ENCODE data around the gene PAFAH1B1. TPM values are rescaled to one million over a fixed set of nuclear protein-coding genes. Genes with fewer than 3 reads are reported as not detected.

PAFAH1B1 gene
- total and polyA plus RNA-seq, 4 donors: 121 to 334 (median 230) TPM

DNA sequence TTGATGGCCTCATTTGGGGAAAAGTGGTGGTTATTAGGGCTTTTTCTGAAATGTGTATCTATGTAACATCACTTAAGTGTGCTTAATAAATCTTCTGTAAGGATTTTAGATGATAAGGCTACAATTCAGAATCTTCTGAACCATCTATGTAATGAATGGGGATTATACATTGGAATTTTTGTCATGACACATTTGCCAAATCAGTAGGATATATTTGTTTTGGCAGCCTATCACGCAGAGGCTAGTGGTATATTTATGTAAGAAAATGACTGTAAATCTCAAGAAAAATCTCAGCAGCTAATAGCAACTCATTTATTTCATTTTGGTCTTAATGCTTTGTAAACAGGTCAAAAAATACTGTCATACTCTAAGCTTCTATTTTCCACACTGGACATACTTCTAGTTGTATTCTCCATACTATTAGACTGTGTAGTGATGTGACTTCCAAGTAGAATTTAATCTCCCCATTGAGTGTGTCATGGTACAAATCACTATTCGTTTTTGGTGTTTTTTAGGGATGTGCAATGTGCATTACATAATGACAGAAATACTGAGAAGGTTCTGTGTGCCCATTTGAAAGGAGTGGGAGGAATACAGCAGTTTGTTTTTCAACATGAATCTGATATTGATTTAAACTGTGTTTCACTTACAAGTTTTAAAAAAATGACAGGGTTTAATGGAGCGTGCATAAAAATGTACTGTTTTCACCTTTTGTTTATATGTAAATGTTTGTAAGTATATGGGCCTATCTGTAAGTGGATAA, 88.9 kb downstream of the PAFAH1B1 start:
- H3K36me3 ChIP-seq (ENCODE audit: control insufficient read depth, insufficient read depth, low read length): peaks cover 42% of the 10 kb centered on the region
- DNase-seq (ENCODE audit: low read depth in 4 of 6, low spot score in 6 of 6): no peak
- WGBS (ENCODE audit: insufficient coverage): no CpG with 5 or more reads among the region's 3 CpGs
- no peak overlapping the region for H3K4me3 ChIP-seq (ENCODE audit: low read depth, low read length)
- H3K27me3 ChIP-seq (ENCODE audit: control insufficient read depth, insufficient read depth, low read length): no peaks in the 10 kb centered on the region
- no peak overlapping the region for H3K27ac ChIP-seq (ENCODE audit: low read depth, low read length)
- H3K9me3 ChIP-seq (ENCODE audit: control insufficient read depth, insufficient read depth, low read length): no peaks in the 10 kb centered on the region
- peaks cover 17% of the 10 kb centered on the region for H3K4me1 ChIP-seq (ENCODE audit: control insufficient read depth, insufficient read depth, low read length)

DNA sequence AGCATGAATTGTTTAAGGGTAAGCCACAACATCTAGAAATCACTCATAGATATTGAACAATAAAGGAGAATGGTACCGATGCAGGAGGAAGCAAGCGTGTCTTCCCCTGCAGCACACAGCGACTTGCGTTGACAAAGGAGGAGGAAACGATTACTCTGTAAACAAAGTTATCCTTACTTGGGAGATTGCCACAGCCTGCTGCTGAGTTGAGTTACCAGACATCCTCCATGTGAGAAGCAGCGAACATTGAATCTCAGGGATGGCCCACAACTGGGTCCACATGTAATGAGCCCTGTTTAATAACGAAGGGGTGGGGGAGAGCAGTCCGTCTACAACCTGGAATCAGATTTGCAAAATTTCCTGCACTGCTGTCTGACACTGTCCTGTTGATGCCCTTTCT, 90.5 kb downstream of the PAFAH1B1 start:
- Histone ChIP-seq H3K4me1 (ENCODE audit: control insufficient read depth, insufficient read depth, low read length) (peaks cover 21% of the 10 kb centered on the region), H3K27ac (ENCODE audit: low read depth, low read length) (no peak overlapping the region), H3K27me3 (ENCODE audit: control insufficient read depth, insufficient read depth, low read length) (no peaks in the 10 kb centered on the region), H3K9me3 (ENCODE audit: control insufficient read depth, insufficient read depth, low read length) (no peaks in the 10 kb centered on the region), H3K36me3 (ENCODE audit: control insufficient read depth, insufficient read depth, low read length) (peaks cover 31% of the 10 kb centered on the region), H3K4me3 (ENCODE audit: low read depth, low read length) (no peak overlapping the region)
- DNase-seq (ENCODE audit: low read depth in 4 of 6, low spot score in 6 of 6): peak in 1 of 6 donors; percentile 33
- WGBS (ENCODE audit: insufficient coverage): 69% methylated on average over 7 of the region's 8 CpGs

DNA sequence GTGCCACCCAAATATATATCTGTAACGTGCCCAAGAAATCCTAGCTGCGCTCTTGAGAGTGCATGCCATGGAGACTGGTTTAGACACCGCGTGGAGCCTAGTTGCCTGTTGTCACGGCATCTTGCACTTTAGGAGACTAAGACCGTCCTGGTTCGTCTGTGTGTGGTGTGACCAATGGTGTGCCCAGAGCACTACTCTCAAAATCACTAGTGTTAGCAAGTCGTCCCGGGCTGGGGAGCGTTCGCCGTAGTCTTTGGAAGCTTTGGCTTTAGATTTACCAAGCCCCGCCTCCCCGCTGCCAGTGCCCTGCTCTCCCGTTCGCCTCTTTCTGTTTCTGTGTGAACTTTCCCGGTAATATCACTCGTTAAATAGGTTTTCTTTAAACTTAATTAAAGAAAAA, 91.1 kb downstream of the PAFAH1B1 start:
- Histone ChIP-seq H3K9me3 (ENCODE audit: control insufficient read depth, insufficient read depth, low read length) (no peaks in the 10 kb centered on the region), H3K4me3 (ENCODE audit: low read depth, low read length) (no peak overlapping the region), H3K27me3 (ENCODE audit: control insufficient read depth, insufficient read depth, low read length) (no peaks in the 10 kb centered on the region), H3K4me1 (ENCODE audit: control insufficient read depth, insufficient read depth, low read length) (peaks cover 23% of the 10 kb centered on the region), H3K36me3 (ENCODE audit: control insufficient read depth, insufficient read depth, low read length) (peaks cover 34% of the 10 kb centered on the region), H3K27ac (ENCODE audit: low read depth, low read length) (no peak overlapping the region)
- DNase-seq (ENCODE audit: low read depth in 4 of 6, low spot score in 6 of 6): no peak
- WGBS (ENCODE audit: insufficient coverage): 89% methylated on average over 6 of the region's 18 CpGs

DNA sequence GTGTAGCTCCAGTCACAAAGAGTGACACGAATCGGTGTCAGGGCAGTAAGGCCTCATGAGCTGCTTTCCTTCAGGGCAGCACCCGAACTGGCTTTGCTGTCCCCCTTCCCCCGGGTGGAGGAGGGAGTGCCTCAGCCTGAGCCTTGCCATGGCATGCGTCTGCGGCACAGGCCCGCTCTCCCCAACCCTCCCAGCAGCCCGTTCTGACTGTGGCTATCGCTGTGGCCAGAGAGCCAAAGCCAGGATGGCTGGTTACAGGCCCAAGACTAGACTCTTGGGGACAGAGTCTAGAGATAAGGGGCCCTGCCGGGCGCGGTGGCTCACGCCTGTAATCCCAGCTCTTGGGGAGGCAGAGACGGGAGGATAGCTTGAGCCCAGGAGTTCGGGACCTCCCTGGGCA, 92.2 kb downstream of the PAFAH1B1 start:
- H3K4me3 ChIP-seq (ENCODE audit: low read depth, low read length): no peak overlapping the region
- H3K27ac ChIP-seq (ENCODE audit: low read depth, low read length): no peak overlapping the region
- H3K36me3 ChIP-seq (ENCODE audit: control insufficient read depth, insufficient read depth, low read length): peaks cover 45% of the 10 kb centered on the region
- H3K9me3 ChIP-seq (ENCODE audit: control insufficient read depth, insufficient read depth, low read length): no peaks in the 10 kb centered on the region
- no peak for DNase-seq (ENCODE audit: low read depth in 4 of 6, low spot score in 6 of 6)
- H3K4me1 ChIP-seq (ENCODE audit: control insufficient read depth, insufficient read depth, low read length): peaks cover 24% of the 10 kb centered on the region
- H3K27me3 ChIP-seq (ENCODE audit: control insufficient read depth, insufficient read depth, low read length): no peaks in the 10 kb centered on the region
- 86% methylated on average over 15 of the region's 15 CpGs for WGBS (ENCODE audit: insufficient coverage)

DNA sequence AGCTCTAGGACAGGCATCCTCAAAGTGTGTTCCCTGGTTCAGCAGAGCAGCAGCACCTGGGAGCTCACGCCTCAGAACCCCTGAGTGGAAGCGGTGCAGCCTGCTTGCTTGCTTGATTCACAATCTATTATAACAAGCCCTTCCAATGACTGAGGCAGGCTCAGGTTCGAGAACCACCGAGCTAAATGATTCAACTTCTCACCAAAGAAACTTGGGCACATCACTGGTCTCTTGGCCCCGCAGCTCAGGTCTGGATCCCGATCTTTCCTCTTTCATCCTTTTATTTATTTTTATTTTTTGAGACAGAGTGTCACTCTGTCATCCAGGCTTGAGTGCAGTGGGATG, 93.6 kb downstream of the PAFAH1B1 start:
- Histone ChIP-seq H3K4me1 (ENCODE audit: control insufficient read depth, insufficient read depth, low read length) (peaks cover 24% of the 10 kb centered on the region), H3K36me3 (ENCODE audit: control insufficient read depth, insufficient read depth, low read length) (peaks cover 46% of the 10 kb centered on the region), H3K27ac (ENCODE audit: low read depth, low read length) (no peak overlapping the region)

DNA sequence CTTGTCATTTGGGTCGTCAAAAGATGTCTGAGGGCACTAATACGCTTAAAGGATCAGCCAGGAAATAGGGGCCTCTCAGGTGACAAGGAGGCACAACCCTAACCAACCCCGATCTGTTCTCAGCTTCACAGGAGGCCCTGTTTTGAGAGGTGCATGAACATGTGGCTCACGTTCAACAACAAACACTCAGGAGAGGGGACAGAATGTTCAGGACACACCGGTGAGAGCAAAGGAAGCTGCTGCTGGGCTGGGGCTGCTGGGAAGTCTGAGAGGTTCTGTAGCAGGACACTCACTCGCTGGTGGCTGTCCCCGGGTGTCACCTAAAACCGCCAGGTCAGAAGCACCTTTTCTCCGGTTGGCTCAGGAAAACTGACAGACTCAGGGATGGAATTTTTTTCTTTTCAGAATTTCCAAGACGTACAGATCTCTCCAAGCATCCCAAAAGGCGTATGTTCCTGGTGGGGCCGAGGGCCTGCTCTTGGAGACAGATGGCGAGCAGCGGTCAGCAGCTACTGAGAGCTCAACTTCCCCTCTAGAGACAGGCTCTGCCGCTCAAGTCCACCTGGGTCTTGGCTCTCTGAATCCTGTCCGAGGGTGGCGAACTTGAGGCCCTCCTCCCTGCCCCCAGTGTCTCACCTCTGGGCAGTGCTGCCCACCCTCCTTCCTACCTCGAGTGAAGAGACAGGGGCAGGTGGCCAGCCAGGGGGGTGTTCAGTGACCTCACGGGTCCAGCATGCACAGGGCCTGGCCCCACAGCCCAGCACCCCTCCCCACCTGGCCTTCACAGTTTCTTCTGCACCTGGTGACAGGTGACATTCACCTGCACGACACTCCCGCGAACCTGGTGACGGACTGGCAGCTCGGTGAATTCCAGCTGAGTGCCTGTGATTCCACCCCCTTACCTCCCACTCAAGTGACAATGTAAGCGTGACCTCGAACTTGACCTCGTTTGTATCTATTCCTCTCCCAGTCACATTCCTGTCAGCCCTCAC, 95.2 kb downstream of the PAFAH1B1 start:
- no peaks in the 10 kb centered on the region for H3K9me3 ChIP-seq (ENCODE audit: control insufficient read depth, insufficient read depth, low read length)
- H3K4me3 ChIP-seq (ENCODE audit: low read depth, low read length): no peak overlapping the region
- H3K27ac ChIP-seq (ENCODE audit: low read depth, low read length): no peak overlapping the region
- H3K4me1 ChIP-seq (ENCODE audit: control insufficient read depth, insufficient read depth, low read length): peaks cover 24% of the 10 kb centered on the region
- WGBS (ENCODE audit: insufficient coverage): 72% methylated on average over 20 of the region's 27 CpGs
- DNase-seq (ENCODE audit: low read depth in 4 of 6, low spot score in 6 of 6): no peak
- no peaks in the 10 kb centered on the region for H3K27me3 ChIP-seq (ENCODE audit: control insufficient read depth, insufficient read depth, low read length)
- H3K36me3 ChIP-seq (ENCODE audit: control insufficient read depth, insufficient read depth, low read length): peaks cover 61% of the 10 kb centered on the region

More for the DNA sequence above, 93.6 kb downstream of the PAFAH1B1 start:
- 80% methylated on average over 5 of the region's 6 CpGs for WGBS (ENCODE audit: insufficient coverage)
- no peaks in the 10 kb centered on the region for H3K27me3 ChIP-seq (ENCODE audit: control insufficient read depth, insufficient read depth, low read length)
- no peaks in the 10 kb centered on the region for H3K9me3 ChIP-seq (ENCODE audit: control insufficient read depth, insufficient read depth, low read length)
- no peak overlapping the region for H3K4me3 ChIP-seq (ENCODE audit: low read depth, low read length)
- DNase-seq (ENCODE audit: low read depth in 4 of 6, low spot score in 6 of 6): no peak

DNA sequence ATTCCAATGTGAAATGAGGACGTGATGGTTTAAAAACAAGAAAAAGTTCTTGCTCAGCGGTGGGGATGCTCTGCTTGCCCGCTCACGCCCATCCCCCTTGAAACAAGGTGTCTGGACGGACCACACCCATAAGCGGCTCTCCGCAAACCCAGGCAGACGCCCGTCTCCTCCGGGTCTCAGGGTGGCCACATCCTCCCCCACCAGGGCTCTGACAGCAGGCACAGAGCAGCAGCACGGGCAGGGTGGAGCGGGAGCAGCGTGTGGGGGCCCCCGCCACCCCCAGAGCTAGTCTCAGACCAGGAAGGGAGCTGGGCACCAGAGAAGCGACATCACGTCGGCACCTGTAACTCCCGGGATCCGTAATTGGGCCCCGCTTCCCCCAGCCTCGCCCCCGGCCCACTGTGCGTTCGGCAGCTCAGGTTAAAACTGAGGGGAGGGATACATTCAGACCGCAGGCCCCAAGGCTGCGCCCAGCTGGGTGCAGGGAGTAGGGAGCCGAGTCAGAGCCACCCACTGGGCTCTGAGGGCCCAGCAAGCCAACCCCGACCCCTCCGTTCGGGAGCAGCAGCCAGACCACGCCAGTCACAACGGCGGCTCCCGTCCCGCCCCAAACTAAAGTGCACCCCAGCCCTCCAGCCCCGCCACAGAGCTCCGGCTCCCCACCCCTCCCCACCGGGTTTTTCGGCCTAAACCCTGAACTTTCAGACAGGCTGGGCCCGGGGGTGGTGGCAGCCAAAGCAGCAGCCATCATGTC, 96.1 kb downstream of the PAFAH1B1 start:
- no peak for DNase-seq (ENCODE audit: low read depth in 4 of 6, low spot score in 6 of 6)
- H3K27ac ChIP-seq (ENCODE audit: low read depth, low read length): no peak overlapping the region

DNA sequence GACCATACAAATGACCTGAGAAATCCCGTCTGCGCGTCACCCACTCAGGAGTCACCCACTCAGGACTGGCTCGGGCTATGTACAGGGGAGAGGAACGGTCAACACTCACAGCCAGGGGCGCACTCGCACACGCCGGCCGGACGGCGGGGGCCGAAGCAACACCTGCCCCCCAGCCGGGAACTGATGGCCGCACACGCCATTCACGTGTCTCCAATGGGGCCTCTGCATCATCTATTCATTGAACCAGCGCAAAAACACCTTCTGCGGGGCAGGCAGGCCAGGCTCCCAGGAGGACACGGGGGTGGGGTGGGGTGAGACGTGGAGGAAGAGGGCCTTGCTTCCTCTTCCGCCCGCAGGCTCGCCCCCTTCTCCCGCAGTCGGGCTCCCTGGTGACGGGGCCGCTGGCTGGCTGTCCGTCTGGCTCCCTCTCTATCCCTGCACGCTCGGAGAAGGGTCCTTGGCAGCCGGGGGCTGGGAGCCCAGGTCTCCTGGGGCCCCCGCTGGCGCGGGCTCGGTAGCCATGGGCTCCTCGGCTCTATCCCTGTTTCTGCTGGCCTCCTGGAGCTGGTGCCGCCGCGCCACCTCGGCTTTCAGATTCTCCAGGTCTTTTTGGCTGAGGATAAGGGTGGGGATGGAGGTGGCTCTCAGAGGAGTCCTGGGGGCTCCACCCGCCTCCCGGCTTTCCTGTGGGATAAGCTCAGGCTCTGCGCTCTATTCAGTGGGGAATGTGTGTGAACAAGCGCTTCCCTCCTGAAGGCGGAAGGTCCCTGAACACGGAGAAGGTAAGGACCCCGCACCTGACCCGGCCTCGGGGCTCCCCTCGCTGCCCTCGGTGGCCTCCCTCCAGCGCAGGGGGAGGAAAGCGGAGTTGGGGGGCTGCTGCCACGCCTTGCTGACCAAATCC, 97.0 kb downstream of the PAFAH1B1 start:
- DNase-seq (ENCODE audit: low read depth in 4 of 6, low spot score in 6 of 6): no peak
- H3K27ac ChIP-seq (ENCODE audit: low read depth, low read length): no peak overlapping the region
- no peaks in the 10 kb centered on the region for H3K27me3 ChIP-seq (ENCODE audit: control insufficient read depth, insufficient read depth, low read length)
- H3K9me3 ChIP-seq (ENCODE audit: control insufficient read depth, insufficient read depth, low read length): no peaks in the 10 kb centered on the region
- H3K36me3 ChIP-seq (ENCODE audit: control insufficient read depth, insufficient read depth, low read length): peaks cover 75% of the 10 kb centered on the region
- H3K4me1 ChIP-seq (ENCODE audit: control insufficient read depth, insufficient read depth, low read length): peaks cover 21% of the 10 kb centered on the region
- H3K4me3 ChIP-seq (ENCODE audit: low read depth, low read length): no peak overlapping the region
- WGBS (ENCODE audit: insufficient coverage): 86% methylated on average over 48 of the region's 55 CpGs

More for the DNA sequence above, 96.1 kb downstream of the PAFAH1B1 start:
- Histone ChIP-seq H3K36me3 (ENCODE audit: control insufficient read depth, insufficient read depth, low read length) (peaks cover 68% of the 10 kb centered on the region), H3K9me3 (ENCODE audit: control insufficient read depth, insufficient read depth, low read length) (no peaks in the 10 kb centered on the region), H3K4me3 (ENCODE audit: low read depth, low read length) (no peak overlapping the region), H3K27me3 (ENCODE audit: control insufficient read depth, insufficient read depth, low read length) (no peaks in the 10 kb centered on the region), H3K4me1 (ENCODE audit: control insufficient read depth, insufficient read depth, low read length) (peaks cover 22% of the 10 kb centered on the region)
- 62% methylated on average over 36 of the region's 40 CpGs for WGBS (ENCODE audit: insufficient coverage)

All from spinal cord (tissue), 10 donors.